Uterus (tissue), 2 donors: ENCODE data around the gene CHMP5.

Source experiments
- POLR2A ChIP-seq, 2 donors: fragments of 450-650 bp; IDR thresholded peaks; one replicate each; pipeline ENCODE4 v1.6.1; 2016; ENCODE audit warnings: antibody characterized with exemption in 2 of 2, mild to moderate bottlenecking in 1 of 2, moderate library complexity in 1 of 2
- TF ChIP-seq, protein P1 (sequence below), 4 experiments: fragments of 200-600 bp in 2 of 4; fragments of 450-650 bp in 2 of 4; sonication (generic) in 2 of 4; IDR thresholded peaks; one replicate each; pipeline ENCODE4 v1.5.1; 2016 to 2019; ENCODE audit warnings: antibody characterized with exemption in 4 of 4, mild to moderate bottlenecking in 2 of 4, moderate library complexity in 1 of 4

DNA sequence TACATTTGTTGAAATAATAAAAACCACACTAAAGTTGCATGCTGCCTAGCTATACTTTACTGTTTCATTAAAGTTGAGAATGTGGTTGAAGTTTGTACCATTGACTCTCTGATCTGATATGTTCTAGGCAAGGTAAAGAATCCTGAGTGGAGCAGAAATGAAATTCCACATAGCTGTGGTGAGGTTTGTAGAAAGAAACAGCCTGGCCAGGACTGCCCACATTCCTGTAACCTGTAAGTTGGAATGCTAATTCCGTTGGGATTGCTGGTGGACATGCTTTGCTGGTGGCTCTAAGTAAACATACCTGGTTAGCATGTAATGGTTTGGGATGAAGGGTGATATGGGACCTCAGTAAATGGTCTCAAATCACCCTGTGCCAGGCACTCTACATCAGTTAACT is 42.2 kb downstream of the CHMP5 start:
- no peak for TF ChIP-seq POLR2A (IDR thresholded peaks at IDR 0.05)
- TF ChIP-seq, protein P1, sequence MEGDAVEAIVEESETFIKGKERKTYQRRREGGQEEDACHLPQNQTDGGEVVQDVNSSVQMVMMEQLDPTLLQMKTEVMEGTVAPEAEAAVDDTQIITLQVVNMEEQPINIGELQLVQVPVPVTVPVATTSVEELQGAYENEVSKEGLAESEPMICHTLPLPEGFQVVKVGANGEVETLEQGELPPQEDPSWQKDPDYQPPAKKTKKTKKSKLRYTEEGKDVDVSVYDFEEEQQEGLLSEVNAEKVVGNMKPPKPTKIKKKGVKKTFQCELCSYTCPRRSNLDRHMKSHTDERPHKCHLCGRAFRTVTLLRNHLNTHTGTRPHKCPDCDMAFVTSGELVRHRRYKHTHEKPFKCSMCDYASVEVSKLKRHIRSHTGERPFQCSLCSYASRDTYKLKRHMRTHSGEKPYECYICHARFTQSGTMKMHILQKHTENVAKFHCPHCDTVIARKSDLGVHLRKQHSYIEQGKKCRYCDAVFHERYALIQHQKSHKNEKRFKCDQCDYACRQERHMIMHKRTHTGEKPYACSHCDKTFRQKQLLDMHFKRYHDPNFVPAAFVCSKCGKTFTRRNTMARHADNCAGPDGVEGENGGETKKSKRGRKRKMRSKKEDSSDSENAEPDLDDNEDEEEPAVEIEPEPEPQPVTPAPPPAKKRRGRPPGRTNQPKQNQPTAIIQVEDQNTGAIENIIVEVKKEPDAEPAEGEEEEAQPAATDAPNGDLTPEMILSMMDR (IDR thresholded peaks at IDR 0.05): no peak
